HuH-7 (cell line): ENCODE data around the gene IRF1.

ENCODE experiments used
- DNase-seq: peaks from one replicate; pipeline ENCODE4 v3.0.0; 2011; ENCODE audit warnings: low spot score

The IRF1 gene

GRCh38 chr5:132460846-132461568 lies 29.6 kb downstream of the IRF1 start:
- no peak for DNase-seq

DNA sequence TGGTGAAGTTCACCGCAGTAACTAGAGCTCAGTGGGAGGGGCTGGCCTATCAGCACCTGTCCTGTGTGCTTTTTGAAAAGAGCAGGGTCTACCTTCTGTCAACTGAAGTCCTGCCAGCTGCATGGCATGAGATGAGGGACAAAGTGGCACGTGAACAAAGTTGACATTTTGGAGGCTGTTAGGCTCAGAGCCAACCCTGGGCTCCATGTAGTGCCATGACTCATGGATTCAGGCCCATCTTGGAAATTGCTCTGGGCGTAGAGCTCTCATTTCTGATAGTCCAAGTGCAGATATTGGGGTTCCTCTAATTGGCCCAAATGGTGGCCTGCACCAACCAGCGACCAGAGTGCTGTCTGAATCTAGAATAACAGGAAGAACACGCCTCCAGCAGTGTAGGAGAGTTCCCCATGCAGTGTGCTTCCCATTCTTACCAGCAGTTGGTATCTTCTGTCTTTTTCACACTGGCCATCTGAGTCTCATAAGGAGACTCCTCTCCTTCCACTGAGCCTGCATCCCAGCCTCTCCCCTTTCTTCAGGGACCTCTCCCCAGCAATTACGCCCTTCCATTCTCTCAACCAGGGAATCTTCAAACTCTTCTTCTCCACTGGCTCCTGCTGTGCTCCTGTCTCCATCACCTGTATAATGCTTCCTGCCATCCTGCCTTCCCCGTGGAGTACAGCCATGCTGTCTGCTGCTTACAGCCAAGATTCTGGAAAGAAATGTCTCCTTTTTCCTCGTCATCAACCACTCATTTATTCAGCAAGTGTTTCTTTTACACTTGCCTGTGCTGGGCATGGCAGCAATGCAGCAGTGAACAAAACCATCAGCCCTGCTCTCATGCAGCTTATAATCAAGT lies 30.4 kb downstream of the IRF1 start:
- DNase-seq = no peak

- no peak for DNase-seq
Observed at GRCh38 chr5:132459031-132459982, 31.3 kb downstream of the IRF1 start.

- no peak for DNase-seq
Observed at GRCh38 chr5:132458651-132459030, 31.9 kb downstream of the IRF1 start.

GRCh38 chr5:132458226-132458560 lies 32.4 kb downstream of the IRF1 start:
- no peak for DNase-seq

DNA sequence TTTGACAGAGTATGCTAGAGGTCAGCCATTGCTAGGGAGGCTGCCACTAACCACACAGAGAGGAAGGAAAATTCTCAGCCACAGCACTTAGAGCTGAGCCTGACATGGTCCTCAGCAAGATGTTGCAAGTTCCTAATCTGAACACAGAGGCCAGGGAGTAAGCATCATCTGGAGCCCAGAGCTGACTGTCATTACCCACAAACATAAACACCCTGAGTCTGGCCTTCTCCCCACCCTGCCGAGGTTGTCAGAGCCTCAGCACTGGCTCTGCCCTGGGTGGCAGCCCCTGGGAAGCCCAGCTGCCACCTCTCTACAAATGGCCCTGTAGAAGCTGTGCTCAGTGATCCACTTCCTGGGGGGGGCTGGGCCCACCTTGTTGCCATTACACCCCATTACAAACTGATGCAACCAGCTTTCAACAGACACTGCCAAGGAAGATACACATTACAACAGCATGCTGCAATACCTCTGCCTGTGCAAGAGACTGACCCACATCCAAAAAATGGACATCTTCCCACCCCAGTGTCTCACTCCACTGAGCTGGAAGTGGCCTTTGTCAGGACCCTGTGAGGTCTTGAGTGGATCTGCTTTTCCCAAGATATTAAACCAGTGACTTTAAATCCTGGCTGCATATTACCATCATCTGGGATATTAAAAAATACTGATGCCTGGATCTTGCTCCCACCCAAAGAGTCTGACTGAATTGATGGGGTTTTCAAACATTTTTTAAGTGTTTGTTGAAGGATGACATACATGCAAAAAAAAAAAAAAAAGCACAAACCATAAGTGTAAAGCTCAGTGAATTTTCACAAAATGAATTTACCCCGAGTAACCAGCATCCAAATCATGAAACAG lies 33.0 kb downstream of the IRF1 start:
- no peak for DNase-seq

DNA sequence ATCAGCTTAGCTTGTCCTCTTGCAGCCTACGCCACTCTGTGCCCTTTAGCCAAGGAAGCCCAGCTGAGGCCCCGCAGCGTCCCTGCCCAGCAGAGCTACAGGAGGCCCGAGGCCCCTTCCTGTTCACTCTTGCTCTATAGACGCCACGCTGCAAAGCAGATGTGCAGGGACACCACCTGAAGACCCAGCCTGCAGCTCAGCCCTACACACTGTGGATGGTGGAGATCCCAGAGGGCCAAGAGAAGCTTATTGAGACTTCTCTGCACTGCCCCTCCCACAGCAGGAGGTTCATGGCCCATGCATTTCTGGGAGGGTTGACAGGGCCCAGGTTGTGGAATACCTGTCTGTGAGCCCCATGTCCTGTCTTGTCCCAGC lies 33.6 kb downstream of the IRF1 start:
- DNase-seq = no peak

DNA sequence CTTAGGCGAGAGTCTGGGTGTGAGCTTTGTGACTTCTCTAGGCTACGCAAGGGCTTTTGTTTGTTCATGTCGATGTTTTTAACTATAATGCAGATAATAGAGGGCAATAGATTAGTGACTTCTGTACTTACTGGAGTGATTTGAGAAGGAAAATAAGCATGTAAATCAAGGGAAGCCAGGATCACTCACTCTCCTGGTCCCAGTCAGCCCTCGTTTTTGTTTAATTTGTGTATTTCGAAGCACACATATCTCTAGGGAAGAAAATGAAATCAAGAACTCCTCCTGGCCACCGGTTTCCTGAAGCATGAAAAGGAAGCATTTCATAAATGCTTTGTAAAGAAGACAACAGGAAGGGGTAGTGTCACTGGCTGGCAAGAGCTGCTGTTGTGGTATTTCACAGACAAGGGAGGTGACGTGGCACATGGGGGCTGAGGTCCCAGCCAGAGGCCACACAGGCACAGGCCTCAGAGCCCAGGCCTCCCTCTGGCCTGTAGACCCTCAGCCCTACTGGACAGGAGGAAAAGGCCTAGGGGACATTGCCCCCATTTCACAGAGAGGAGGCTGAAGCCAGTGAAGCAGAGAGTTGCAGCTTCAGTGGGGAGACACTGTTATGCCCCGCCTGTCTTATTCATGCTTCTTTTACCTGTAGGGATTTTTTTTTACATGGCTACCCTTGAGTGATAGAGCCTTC lies 34.1 kb downstream of the IRF1 start:
- DNase-seq = no peak

DNA sequence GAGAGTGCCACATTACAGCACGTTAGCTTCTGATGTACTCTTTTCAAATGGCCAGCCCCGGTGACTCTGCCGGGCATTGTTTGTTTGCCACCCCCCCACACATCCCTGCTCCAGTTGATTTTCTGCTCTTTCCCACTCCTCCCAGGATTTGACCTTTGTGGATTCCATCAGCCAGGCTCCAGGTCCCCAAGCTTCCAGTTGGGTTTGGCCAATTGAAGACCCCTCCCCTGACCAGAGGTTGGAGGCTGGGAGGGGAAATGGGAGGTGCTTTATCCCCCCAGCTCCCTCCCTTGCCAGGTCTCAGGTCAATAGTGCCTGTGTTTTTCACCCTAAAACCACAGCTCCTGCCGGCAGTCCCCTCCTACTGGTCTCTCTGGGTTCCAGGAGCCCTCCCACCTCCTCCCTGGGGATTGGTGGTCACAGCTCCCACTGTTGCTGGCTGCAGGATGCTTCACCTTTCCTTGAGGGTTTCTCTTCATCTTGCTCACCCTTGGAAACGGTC lies 34.9 kb downstream of the IRF1 start:
- no peak for DNase-seq

DNA sequence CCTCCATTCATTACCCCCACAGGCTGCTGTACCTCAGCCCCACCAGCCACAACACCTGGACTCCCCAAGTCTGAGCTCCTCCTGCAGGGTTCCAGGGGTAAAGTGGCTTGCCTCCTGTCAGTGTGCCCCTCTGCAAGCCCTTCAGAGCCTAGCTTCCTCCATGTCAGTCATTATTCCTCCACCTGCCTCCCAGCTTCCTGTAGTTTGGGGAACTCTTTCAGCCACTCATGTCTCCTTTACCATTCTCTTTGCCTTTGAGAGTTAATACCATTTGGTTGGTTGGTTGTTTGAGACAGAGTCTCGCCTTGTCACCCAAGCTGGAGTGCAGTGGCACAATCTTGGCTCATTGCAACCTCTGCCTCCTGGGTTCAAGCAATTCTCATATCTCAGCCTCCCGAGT lies 36.2 kb downstream of the IRF1 start:
- DNase-seq = no peak

DNA sequence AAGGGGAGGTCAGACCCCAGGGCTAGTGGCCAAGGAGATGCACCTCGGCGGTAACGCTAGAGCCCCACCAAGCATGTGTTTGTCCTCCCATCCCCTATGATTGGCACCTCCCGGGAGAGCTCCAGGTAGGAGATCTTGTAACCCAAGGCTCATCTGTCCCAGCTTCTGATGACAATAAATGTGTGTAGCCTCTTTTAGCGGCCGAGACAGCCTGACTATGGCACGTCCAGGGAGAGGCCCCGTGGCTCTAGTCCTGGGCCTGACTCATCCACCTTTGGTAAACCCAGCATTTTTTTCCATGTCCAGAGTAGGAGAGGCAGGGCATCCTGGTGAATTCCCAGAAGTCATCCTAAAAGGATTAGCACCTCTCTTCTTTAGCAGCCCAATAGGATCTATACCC lies 39.2 kb downstream of the IRF1 start:
- DNase-seq = no peak

DNA sequence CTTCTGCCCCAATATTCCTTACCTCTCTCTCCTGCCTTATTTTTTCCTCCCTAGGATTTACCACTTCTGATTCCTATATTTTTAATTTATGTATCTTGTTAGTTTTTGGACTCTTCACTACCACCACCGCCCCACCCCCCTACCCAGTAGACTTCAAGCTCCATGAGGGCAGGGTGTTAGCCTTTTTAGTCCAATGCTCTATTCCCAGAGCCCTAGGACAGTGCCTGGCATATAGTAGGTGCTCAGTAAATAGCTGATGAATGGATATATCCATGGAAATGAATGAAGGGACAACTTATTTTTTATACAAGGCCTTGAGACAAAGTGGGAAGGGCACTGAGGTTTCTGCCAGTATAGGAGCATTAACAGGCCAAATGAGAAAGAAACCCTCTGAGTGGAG lies 41.5 kb downstream of the IRF1 start:
- DNase-seq = no peak

DNA sequence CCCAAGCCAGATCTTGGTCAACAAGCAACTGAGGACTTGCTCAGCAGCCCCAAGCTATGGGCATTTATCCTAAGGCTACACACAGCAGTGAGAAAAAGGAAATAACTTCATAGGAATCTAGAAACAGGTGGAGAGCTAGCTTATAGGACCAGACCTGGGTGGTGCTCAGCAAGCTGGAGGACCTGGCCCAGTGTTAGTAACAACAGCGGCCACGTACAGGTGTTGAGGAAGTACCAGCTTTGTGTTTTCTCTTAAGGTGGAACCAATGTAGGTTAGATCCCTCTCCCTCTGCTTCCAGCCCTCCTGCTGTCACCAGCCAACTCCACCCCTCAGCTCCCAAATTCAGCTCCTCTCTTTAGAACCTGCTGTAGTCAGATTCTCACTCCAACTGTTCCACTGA lies 43.4 kb downstream of the IRF1 start:
- no peak for DNase-seq

DNA sequence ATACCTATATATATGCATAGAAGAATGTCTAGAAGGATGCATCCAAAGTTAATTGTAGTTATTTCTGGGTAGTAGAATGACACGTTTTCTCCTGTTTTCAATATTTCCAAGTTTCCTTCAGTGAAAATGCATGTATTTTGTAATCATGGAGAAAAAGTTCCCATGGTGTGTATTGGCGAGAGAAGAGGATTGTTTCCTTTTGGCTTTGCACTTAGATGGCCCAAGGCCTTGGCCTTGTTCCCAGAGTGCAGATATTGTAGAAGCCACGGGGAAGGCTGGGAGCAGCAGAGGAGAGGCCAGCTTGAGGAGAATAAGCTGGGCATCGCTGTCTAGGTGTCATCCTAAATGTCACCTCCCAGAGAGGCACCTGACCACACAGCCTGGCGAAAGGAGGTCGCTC lies 44.0 kb downstream of the IRF1 start:
- DNase-seq = no peak

DNA sequence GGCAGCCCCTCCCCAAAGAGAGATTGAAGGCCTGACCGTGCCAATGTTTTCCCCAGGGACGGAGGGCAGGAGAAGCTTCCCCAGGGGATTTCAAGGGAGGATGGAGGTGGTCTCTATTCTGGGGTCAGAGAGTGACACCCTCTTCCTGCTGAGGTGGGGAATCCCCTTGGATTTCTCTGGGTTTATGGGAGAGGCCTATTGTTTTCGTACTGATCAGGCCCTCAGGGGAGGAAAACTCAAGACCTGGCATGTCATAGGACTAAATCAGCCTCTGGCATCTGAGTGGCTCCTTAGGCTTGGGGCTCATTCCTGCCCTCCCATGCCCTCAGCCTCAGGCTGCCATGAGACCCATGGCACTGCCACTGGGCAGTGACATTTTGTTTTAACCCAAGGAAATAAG lies 44.6 kb downstream of the IRF1 start:
- DNase-seq = no peak

DNA sequence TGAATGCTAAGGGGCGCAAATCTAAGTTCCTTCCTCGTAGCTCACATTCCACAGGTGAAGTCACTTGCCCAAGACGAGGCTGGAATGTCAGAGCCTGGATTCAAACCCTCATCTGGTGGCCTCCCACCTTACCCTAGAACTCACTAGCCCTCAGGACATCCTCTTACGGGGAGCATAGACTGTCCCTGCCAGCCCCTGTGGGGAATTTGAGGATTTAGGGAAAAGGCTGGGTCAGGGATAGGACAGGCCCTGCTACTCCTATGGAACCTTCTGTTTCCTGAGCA lies 45.0 kb downstream of the IRF1 start:
- DNase-seq = no peak

DNA sequence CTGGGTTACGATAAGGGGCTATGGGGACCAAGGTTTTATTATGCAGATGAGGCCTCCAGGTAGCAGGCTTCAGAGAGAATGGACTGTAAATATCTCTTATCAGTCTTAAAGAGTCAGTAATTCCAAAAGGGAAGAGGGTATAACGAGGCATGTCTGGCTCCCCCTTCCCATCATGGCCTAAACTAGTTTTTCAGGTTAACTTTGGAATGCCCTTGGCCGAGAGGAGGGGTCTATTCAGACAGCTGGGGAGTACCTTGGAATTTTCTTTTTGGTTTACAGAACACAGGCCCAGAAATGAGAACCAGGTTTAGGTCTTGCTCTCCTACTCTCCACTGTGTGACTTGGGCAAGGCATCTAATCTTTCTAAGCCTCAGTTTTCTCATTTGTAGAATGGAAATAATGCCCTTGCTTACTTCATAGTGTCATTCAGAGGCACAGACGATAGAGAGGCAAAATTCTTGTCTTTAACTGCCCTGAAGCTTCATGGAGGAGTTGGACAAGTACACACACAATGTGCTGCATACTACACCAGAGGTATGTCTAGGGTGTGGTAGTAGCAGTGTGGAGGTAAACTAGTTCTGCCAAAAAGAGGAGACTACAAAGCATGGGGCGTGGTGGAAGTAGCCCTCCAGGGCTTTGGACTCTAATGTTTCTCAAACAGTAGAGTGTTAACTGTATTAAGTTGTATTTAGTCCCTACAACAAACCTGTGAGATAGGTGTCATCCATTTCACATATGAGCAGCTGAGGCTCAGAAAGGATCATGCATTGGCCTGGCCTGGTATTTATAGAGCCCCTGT lies 45.5 kb downstream of the IRF1 start:
- DNase-seq = no peak

DNA sequence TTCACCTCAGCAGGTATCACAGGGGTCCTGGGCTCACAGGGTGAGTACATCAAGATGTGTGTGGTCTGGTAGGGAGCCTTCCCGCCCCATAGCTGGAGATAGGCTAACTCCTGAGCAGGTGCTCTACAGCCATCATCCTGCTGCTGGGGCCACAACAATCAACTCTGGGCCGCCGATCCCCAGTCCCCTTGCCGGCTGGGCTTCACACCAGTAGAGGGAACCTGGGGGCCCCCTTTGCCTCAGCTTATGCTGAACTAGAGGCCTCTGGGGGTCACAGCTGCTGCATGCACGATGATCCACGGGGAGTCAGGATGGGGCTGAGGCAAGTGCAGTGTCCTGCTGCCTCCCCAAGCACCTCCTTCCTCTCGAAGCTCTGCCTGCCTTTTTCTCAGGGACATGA lies 46.5 kb downstream of the IRF1 start:
- no peak for DNase-seq

GRCh38 chr5:132439521-132440089 lies 51.0 kb downstream of the IRF1 start:
- DNase-seq = no peak

GRCh38 chr5:132438917-132439316 lies 51.7 kb downstream of the IRF1 start:
- no peak for DNase-seq
